H1 (cell line): ENCODE measurements around the gene IRF9. TPM values are rescaled to one million over a fixed set of nuclear protein-coding genes. Genes with fewer than 3 reads are reported as not detected.

Experiments
- BACH1 ChIP-seq: IDR thresholded peaks from 2 replicates; pipeline ENCODE4 v1.6.1; 2012; ENCODE audit warnings: low read length, improper control_type of control experiment
- BCL11A ChIP-seq, 2 experiments: IDR thresholded peaks; one replicate each; pipeline ENCODE4 v1.6.1; 2011; ENCODE audit warnings: low read depth in 2 of 2, low read length in 2 of 2, mild to moderate bottlenecking in 2 of 2
- JUN ChIP-seq: IDR thresholded peaks from 2 replicates; pipeline ENCODE4 v1.6.1; 2011; ENCODE audit warnings: low read depth, mild to moderate bottlenecking, improper control_type of control experiment, low read length
- KDM5A ChIP-seq: fragments of 200-600 bp; IDR thresholded peaks from 2 replicates; pipeline ENCODE4 v1.7.1; 2012; ENCODE audit warnings: mild to moderate bottlenecking, low read length, inconsistent platforms, mixed read lengths
- SIX5 ChIP-seq: IDR thresholded peaks from 2 replicates; pipeline ENCODE4 v1.6.1; 2011; ENCODE audit warnings: mild to moderate bottlenecking, low read depth, low read length
- TEAD4 ChIP-seq: IDR thresholded peaks from 2 replicates; pipeline ENCODE4 v1.6.1; 2012; ENCODE audit warnings: low read depth, low read length, inconsistent platforms, mixed read lengths
- polyA plus RNA-seq, 7 experiments: library from polyadenylated mRNA; depleted of rRNA in 3 of 7; stranded (reverse) in 5 of 7; unstranded in 2 of 7; fragments of >200 nt in 5 of 7; fragments of 200-250 nt in 2 of 7; gene quantifications; 1 replicate in 5 of 7; 2 replicates in 1 of 7; 4 replicates in 1 of 7; pipeline versions ENCODE4 v1.2.1 to v1.2.3, GENCODE V29; 2011 to 2013; ENCODE audit warnings: missing spikeins in 2 of 7, mixed read lengths in 2 of 7
- total RNA-seq: library from RNA; stranded (reverse); fragmentation: NEBNext Ultra II Directional; extraction: Animal tissue kit (Norgen Biotek cat#: 25700); gene quantifications from 2 replicates; pipeline ENCODE4 v1.2.1, GENCODE V29; 2021

IRF9 gene
- total and polyA plus RNA-seq, 2 of the 8 experiments (the other 6 are each of a cell fraction or from before 2014, with no cell fraction given): 11.4 to 13.2 TPM

DNA sequence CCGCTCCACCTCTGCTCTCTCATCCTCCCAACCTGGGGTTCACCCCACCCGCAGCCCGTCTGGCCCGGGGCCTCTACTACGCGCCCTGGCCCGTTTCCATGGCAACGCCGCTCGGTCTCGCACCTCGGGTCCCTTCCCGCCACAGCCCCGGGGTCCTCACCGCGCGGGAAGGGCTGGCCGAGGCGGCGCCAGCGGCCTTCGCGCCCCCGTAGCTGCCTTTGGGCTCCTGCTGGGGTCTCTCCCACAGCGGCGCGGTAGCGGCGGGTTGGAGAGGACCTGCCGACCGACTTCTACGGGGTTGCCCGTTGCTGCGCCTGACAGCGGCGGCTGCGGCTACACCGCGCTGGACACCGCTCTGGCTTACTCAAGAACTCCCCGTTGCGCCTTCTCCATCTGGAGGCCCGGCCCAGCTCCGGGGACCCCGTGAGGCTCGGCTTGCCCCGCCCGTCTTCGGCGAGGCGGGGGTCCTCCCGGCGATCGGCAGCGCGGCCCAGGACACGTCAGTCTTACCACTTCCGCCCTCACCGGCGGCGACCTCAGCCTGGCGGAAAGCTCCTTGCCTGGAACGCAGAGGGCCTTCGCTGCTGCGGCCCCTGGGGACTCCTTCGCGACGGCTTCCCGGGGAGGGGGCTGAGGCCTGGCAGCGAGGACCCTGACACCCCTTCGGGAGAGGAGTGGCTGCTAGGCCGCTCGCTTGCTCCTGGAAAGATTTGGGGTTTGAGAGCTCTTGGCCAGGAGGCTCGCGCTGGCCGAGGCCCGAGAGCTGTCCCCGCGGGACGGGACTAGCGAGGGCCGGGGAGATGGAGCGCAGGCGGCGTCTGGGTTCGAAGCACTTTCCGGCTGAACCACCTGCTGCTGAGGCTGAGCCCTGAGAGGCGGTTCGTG is 34.4 kb downstream of the IRF9 start, which contains the start of gene TM9SF1 (continued):
- no peak for TF ChIP-seq BCL11A (IDR thresholded peaks at IDR 0.05; ENCODE audit: low read depth in 2 of 2, low read length in 2 of 2)
- no peak for TF ChIP-seq BACH1
- 0 out of 2 replicates have a peak, but pooled peaks have one; percentile 9 for TF ChIP-seq KDM5A
- no peak for TF ChIP-seq JUN
- 0 out of 2 replicates have a peak, but pooled peaks have one; percentile 16 for TF ChIP-seq SIX5
- 0 out of 2 replicates have a peak, but pooled peaks have one; percentile 4 for TF ChIP-seq TEAD4
